Mammary epithelial cell (primary cell): ENCODE measurements around the gene OR1S1.

Experiments used
- CTCF ChIP-seq, 2 donors: IDR thresholded peaks in 1 of 2; conservative IDR thresholded peaks in 1 of 2; 2 replicates each; pipeline ENCODE4 v1.5.1; 2011 to 2012; ENCODE audit warnings: inconsistent platforms in 2 of 2, low read length in 2 of 2, mild to moderate bottlenecking in 2 of 2, control low read depth in 1 of 2, low read depth in 1 of 2; ENCODE audit not compliant: insufficient read depth in 1 of 2; ENCODE audit errors: extremely low read depth in 1 of 2
- EZH2 ChIP-seq: IDR thresholded peaks from 2 replicates; pipeline ENCODE4 v1.6.1; 2012; ENCODE audit warnings: low read length, inconsistent platforms, borderline replicate concordance

GRCh38 chr11:58259983-58260382 is 47.5 kb downstream of the OR1S1 start:
- TF ChIP-seq CTCF (conservative IDR thresholded peaks at IDR 0.05 in 1 of 2, IDR thresholded peaks at IDR 0.05 in 1 of 2; ENCODE audit: extremely low read depth in 1 of 2, insufficient read depth in 1 of 2, low read depth in 1 of 2, low read length in 2 of 2) = no peak
- no peak for TF ChIP-seq EZH2
